GM19043 (cell line): ENCODE data around the gene SPINK2.

Source experiments
- ATAC-seq: cut with Tn5 transposase; IDR thresholded peaks from one replicate; pipeline ENCODE4 v1.9.1; 2021; ENCODE audit warnings: low read depth; ENCODE audit not compliant: unreplicated experiment

SPINK2 gene

DNA sequence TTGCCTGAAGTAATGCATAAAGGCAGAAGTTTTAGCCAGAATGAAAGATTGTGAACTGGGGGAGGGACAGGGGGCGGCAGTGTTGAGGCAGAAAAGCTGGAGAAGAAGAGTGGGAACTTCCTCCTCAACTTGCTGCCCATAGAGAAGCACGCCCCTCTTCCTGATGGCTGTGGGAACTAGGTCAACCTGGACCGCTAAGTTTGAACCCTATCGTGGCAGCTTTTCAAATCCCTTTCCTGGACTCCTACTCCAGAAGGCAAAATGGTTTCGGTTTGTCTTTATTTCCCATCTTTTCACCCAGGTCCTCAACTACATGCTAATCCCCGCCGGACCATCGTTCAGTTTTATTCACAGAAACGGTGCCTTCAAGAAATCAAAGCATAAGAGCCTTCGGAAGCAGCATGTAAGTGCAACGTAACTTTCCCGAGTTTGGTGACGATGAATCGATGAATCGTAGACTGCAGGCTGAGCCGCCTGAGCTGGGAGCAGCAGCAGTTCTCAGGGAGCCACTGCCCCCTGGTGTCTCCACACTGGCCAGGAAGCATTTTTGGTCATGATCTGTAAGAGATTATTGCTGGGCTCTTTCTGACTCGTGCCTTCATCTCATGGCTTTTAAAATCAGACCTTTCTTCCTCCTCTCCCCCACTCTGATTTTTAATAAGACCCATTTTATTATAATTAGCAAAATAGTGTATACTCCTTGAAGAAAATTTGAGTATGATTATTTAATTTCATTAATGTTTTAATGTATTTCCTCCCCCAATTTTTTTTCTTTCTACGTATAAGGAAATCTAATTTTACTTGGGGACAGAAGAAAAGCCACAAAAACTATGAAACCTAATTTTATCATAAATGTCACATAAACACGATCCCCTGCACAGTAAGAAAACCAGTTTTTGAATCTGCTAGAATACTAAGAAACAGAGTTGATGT is 21.4 kb downstream of the SPINK2 start:
- peak; percentile 91 for ATAC-seq

DNA sequence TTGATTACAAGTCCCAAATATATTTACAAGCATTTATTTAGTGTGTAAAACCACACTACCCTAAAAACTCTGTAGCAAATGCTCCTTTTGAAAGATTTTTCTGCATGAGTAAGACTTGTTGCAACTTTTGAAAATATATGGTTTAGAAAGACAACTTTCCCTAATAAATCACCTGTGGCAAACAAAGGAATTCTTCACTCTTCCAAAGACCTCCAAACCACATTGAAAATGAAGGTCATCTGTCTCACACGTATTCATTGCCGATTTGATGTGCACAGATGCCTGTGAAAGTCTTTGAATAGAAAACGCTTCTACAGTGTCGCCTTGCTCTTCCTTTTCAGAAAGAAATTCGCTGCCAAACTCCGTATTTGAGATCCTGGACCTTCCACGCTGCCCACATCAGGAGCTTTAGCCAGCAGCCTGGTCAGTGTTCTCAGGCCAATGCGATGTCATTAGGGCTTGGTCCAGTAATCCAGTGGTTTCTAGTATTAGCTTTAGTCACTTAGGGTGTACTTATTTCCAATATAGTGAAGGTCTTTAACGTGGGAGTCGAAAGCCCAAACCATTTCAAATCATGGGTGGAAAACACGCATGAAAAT is 22.2 kb downstream of the SPINK2 start:
- ATAC-seq, result no peak

DNA sequence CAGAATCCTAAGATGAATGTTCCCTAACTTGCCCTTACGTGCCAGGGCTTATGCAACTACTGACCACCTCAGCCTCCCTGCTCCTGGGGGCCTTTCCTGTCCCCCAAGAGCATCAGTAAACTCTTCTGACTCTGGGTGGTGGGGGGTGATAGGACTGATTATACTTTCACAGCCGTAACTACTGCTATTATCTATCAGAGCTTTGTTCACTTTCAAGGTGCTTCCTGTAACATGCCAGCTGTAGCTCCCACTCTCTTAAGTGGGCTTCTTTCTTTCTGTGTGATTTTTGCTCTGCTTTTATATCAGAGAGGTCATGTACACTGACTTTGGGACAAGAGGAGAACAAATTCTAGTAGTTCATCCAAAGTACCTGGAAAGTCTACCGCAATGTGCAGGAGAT is 25.3 kb downstream of the SPINK2 start:
- no peak for ATAC-seq

DNA sequence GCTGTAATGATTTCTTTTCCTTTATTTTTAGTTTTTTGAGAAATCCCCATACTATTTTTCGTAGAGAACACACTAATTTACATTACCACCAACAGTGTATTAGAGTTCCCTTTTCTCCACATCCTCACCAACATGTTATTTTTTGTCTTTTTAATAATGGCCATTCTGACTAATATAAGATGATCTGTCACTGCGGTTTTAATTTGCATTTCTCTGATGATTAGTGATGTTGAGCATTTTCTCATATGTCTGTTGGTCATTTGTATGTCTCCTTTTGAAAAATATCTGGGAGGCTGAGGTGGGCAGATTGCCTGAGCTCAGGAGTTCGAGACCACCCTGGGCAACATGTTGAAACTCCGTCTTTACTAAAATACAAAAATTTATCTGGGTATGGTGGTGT is 30.2 kb downstream of the SPINK2 start:
- no peak for ATAC-seq

DNA sequence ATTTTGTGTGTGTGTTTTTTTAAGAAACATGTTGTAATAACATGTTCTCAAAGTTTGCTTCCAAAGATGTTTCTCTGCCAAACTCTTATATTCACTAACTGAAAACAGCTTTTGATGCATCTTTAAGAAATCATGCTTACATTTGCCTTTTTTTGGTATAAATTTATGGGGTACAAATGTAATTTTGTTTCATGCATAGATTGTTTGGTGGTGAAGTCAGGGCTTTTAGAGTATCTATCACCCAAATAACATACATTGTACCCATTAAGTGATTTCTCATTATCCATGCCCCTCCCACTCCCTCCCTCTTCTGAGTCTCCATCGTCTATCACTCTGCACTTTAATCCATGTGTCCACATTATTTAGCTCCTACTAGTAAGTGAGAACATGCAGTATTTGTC is 30.8 kb downstream of the SPINK2 start:
- no peak for ATAC-seq

DNA sequence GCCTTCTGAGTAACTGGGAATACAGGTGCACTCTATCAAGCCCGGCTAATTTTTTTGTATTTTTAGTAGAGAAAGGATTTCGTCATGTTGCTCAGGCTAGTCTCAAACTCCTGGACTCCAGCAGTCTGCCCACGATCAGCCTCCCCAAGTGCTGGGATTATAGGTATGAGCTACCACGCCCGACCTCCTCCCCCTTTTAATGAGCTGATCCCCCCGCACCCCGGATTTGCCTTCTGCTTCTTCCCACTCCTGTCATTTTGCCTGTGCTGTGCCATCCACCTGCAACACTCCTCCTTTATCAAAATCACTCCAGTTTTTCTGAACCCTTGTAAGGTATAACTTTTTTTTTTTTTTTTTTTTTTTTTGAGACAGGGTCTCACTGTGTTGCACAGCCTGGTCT is 33.4 kb downstream of the SPINK2 start:
- no peak for ATAC-seq

DNA sequence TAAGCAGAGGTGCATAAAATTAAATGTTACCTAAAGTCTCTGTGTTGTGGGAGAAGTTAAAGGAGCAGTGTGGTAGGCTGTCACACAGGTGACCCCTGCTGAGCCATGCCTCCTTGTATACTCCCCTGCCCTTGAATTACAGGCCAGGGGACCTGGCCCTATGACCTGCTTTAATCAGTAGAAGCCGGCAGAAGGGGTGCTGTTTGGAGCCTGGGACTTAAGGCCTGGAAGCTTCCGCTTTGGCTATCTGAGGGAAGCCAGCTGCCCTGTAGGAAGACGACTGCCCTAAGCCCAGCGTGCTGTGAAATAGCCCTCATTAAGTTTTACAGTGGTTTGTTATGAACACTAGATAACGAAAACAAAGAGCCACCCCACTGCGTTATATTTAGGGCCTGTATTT is 34.1 kb downstream of the SPINK2 start:
- no peak for ATAC-seq

DNA sequence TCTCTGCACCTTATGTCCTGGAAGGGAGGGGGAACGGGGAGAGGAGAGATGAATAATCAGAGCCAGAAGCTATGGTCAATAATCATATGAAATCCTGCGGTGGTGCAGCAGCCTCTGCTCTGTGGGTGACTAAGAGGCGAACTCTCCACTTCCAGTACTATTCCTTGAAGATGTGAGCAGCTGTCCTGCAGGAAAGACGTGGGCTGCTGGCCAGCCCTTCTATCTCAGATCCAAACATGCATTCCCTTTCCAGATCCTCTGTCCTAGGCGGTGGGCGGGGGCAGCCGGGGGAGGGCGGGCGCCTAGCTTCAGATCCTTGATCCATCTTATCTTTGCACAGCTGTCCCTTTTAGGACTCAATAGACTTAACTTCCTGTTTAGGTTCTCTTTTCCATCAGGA is 34.5 kb downstream of the SPINK2 start:
- ATAC-seq, result no peak

DNA sequence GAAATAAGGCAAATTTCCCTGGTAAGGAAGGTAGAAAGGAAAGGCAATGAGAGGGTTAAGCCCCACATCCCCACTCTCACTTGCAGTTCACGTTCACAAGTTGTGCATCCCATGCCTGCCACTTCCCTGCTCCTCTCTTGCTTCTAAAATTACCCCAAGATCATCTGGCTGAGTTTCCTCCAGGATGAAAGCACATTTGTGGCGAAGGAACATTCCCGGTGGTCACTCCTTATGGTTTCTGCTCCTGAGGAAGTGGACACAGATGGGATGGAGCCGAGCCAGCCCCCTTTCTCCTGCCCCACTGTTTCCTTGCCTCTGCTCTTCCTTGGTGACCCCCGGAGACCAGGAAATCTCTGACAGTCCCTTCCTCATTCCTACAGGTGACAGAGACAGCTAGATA is 37.5 kb downstream of the SPINK2 start:
- no peak for ATAC-seq

DNA sequence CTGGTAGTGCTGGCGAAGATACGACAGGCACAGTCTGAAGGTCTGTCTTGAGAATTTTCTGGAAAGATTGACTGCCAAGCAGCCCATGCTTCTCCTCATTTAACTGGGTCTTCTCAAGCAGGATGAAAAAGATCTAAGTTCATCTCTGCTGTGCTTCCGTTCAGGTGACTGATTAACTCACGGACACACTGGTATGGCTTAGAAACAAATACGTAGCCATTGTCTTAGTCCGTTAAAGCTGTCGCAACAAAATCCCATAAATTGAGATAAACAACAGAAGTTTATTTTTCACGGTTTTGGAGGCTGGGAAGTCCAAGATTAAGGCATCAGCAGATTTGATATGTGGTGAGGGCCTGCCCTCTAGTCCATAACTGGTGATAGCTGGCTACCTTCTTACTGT is 39.5 kb downstream of the SPINK2 start:
- no peak for ATAC-seq

DNA sequence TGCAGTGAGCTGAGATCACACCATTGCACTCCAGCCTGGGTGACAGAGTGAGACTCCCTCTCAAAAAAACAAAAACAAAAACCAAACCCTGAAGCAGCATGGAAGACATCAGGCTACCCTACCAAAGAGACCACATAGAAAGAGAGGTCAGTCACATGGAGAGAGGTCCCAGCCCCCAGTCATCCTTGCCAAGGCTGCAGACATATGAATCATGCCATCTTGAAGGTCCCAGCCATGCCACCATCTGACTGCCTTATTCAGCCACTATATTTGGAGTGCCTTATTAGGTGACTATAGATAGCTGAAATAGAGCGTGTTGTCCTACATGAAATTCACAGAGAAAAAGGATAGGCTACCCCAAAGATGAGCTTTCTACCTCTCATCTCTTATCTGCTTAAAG is 48.2 kb downstream of the SPINK2 start:
- no peak for ATAC-seq

DNA sequence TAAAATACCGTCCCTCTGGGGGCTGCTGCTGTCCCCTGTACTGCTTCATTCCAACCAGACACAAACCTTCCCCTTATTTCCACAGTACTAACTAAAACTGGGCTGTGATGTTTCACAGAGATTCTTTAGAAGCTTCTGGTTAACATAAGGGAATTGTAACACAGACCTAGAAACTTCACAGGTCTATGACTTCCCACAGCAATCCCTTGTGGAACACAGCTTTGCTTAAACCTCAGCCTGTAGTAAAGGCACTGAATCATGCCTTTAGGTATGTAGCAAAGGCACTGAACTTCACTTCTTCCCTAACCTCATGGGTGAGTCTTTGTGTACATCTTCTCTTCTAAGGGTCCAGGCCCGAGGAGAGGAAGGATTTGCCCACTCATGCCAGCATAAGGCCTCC is 49.4 kb downstream of the SPINK2 start:
- no peak for ATAC-seq

DNA sequence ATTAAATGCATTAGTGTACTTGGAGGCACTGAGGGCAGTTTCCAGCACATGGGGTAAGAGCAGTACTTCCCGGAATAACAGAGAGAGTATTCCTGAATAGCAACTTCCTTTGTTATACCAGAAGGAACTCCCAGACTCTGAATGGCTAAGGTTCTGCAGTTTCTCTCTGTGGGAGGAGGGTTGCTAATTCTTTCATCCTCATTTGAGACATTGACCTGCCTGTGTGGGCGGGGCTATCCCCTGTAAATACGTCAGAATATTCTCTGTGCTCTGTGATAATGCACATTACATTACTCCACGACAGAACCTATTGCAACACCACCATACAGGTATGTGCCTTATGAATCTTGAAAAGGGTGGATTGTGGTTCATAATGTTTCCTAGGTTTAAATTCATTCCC is 52.7 kb downstream of the SPINK2 start:
- ATAC-seq, result no peak

DNA sequence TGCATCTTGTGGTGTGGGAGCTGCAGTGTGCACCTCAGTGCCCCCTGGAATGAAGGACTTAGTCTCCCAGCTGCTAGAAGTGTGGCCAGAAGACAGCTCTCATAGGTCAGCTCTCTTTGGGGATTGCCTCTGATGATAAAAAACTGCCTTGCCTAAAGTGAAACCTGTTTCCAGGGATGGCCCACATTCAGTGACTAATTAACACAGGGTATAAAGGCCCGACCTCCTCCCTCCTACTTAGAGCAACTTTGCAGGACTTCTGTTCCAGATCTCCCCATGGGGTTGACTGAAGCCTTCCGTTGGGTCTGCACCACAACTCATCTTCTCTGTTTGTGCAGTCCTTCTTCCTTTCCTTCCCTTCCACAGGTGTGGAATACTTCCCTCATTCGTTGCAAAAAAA is 53.2 kb downstream of the SPINK2 start:
- ATAC-seq, result no peak

DNA sequence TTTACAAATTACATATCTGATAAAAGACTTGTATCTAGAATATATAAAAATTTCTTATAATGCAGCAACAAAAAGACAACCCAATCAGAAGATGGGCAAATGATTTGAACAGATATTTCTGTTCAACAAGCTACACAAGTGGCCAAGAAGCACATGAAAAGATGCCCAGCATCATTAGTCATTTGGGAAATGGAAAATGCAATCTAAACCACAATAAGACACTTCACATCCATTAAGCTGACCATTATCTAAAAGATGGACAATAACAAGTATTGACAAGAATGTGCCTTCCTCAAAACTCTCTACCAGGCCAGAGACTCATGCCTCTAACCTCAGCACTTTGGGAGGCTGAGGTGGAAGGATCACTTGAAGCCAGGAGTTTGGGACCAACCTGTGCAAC is 53.9 kb downstream of the SPINK2 start:
- ATAC-seq, result no peak

DNA sequence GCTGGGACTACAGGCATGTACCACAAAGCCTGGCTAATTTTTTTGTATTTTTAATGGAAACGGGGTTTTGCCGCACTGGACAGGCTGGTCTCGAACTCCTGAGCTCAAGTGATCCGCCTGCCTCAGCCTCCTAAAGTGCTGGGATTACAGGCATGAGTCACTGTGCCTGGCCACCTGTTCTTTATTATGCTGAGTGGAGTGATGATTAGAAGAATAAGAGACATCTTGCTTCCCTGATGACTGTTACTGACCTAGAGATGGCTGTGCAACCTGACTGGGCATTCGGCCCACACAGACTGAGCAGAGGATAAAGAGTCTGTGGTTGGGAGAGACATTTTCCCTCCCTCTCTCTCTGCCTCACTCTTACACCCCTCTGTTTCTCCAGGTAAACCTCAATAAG is 56.7 kb downstream of the SPINK2 start:
- ATAC-seq, result no peak

DNA sequence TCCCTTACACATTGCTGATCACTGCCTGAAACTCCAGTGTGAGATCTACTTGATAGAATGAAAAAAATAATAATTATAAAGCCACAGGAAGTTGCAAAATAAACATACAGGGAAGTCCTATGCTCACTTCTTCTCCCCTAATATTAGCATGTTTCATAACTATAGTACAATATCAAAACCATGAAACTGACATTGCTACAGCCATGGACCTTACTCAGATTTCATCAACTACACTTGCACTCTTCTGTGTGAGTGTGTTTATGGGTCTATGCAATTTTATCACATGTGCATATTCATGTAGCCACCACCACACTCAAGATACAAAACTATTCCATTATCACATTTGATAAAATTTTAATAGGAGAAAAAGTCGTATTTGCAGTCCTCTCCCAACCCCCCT is 57.3 kb downstream of the SPINK2 start:
- ATAC-seq, result no peak

DNA sequence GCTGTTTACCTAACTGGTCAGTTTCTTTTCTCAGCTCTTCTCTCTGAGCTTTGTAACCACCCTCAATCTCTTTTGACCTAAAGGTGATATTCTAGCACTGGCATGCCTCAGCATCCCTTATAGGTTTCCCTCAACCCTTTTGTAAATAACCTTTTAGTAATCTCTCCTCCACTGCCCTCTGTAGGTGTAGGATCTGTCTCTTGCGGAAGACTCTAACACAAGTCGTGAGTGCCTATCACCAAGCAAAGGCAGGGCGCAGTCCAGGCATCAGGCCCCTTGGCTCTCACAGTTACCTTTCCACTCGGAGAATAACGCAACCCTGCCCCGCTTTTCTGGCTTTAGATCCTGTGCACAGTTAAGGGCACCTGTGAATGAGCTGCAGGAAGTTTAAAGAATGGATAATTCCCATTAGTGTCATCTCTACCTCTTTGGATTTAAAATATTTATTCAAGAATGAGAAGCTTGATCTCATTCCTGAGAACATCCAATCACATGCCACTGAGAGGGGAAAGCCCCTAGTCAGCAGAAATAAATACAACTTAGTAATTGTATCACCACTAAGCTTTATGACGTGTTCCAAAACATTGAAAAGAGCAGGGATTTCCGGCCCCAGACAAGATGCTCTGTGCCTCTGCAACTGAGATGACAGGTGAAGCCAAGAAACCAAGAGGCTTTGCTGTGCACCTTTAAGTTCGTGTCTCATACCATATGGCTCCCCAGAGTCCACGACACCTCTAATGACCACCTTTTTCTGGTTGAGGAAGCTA is 58.8 kb downstream of the SPINK2 start:
- no peak for ATAC-seq

DNA sequence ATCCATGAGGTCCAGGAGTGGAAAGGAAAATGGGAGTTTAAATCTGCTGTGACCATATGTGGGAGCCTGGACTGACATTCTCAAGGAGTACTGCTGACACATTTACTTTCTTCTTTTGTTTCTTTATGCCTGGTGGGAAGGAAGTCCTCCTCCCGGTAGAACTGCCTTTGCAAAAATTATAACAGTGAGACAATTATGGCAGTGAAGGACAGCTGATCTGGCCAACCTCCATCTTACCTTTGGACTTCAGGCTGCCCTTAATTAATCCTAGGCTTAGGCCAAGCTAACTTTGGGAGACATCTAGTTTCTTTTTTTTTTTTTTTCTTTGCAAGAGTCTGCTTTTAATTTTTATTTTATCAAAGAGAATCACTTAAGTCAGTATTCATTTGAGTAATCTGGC is 61.3 kb downstream of the SPINK2 start:
- no peak for ATAC-seq
